ENCODE measurements around the gene STX4. TPM values are rescaled to one million over a fixed set of nuclear protein-coding genes. Genes with fewer than 3 reads are reported as not detected.

STX4 gene
- total RNA-seq, 1 experiment from 2014 or later: 32.3 TPM

GRCh38 chr16:30996985-30997724 is 36.2 kb upstream of the STX4 start:
- no peak overlapping the region for H3K27ac ChIP-seq (ENCODE audit: insufficient read length, low read depth, low read length)
- Mint-ChIP-seq H3K4me1 (peaks cover 16 to 20% of the 10 kb centered on the region in 2 experiments), H3K9me3 (no peaks in the 10 kb centered on the region), H3K27ac (peak overlapping the region in 2 of 3 experiments; percentile 39 to 83; a peak in 3 of 7 replicates), H3K27me3 (ENCODE audit: low read depth) (peaks cover 10% of the 10 kb centered on the region; the same call in 1 of the 2 replicates), H3K36me3 (ENCODE audit: insufficient read depth in 1 of 3, low read depth in 3 of 3) (peaks cover 0 to 3% (median 2%) of the 10 kb centered on the region in 3 experiments; a peak in 2 of 7 replicates), H3K4me3 (peak overlapping the region; percentile 76 to 85)
- TF ChIP-seq CTCF (conservative IDR thresholded peaks at IDR 0.05): peak; percentile 14; the same call in 1 of the 3 replicates
- H4K8ac ChIP-seq (replicated peaks; ENCODE audit: insufficient read length, low read depth, low read length): no peak overlapping the region
- H3K4me1 ChIP-seq (ENCODE audit: insufficient read depth, low read length): no peaks in the 10 kb centered on the region
- H3K14ac ChIP-seq (ENCODE audit: insufficient read depth, low read length): peak overlapping the region; percentile 47; the same call in 1 of the 2 replicates
- H3T11ph ChIP-seq (ENCODE audit: low read length): no peak overlapping the region
- WGBS (ENCODE audit: extremely low coverage, insufficient read length, low lambda C conversion rate): no CpG with 5 or more reads among the region's 60 CpGs
- no peak overlapping the region for H2BK12ac ChIP-seq (ENCODE audit: insufficient read length, low read depth, low read length)
- no peak overlapping the region for H4K91ac ChIP-seq (ENCODE audit: insufficient read length, low read depth, low read length)
- no peak overlapping the region for H2BK120ac ChIP-seq (ENCODE audit: low read depth, low read length, poor library complexity, severe bottlenecking)
- no peaks in the 10 kb centered on the region for H3K79me1 ChIP-seq (ENCODE audit: insufficient read depth, low read depth, low read length, poor library complexity, severe bottlenecking)
- no peaks in the 10 kb centered on the region for H3K79me2 ChIP-seq (ENCODE audit: insufficient read depth, low read length)
- peak overlapping the region; percentile 59 for H3K4me2 ChIP-seq (ENCODE audit: insufficient read depth, insufficient read length, low read length)
- no peak overlapping the region for H3K4ac ChIP-seq (ENCODE audit: low read depth, low read length)
- H3K9me3 ChIP-seq (ENCODE audit: control insufficient read depth, low read depth, low read length): no peaks in the 10 kb centered on the region
- DNase-seq: peak; percentile 92
- no peak overlapping the region for H2BK15ac ChIP-seq (ENCODE audit: low read depth, low read length)
- H3K56ac ChIP-seq (ENCODE audit: insufficient read length, low read depth, low read length): no peak overlapping the region
- H3K27me3 ChIP-seq (ENCODE audit: insufficient read depth, low read length): no peaks in the 10 kb centered on the region
- peaks cover 12% of the 10 kb centered on the region for H3K23me2 ChIP-seq (ENCODE audit: insufficient read length, low read depth, low read length, poor library complexity, severe bottlenecking)
- no peak overlapping the region for H4K5ac ChIP-seq (ENCODE audit: insufficient read length, low read depth, low read length)
- H3K23ac ChIP-seq (ENCODE audit: insufficient read length, low read depth, low read length): no peak overlapping the region
- no peak overlapping the region for H2BK5ac ChIP-seq (ENCODE audit: insufficient read length, low read length)
- no peak overlapping the region for H2BK20ac ChIP-seq (ENCODE audit: low read depth, low read length, poor library complexity, severe bottlenecking)
- H2AFZ ChIP-seq (ENCODE audit: low read length): no peak overlapping the region
- H2AK5ac ChIP-seq (ENCODE audit: insufficient read length, low read length): no peak overlapping the region
- H3K9ac ChIP-seq (ENCODE audit: extremely low read depth, insufficient read length, low read length): peak overlapping the region; percentile 21
- H3K18ac ChIP-seq (ENCODE audit: insufficient read length, low read depth, low read length): peak overlapping the region; percentile 31
- H4K20me1 ChIP-seq (ENCODE audit: control insufficient read depth, insufficient read depth, insufficient read length): no peaks in the 10 kb centered on the region
